Measurements from ENCODE around the gene TMEM225B. TPM values are rescaled to one million over a fixed set of nuclear protein-coding genes. Genes with fewer than 3 reads are reported as not detected.
"Not testable (repeated sequence)": the region's sequence is repeated elsewhere in the genome, so short reads cannot be mapped to it uniquely, and the experiment has no call there.

The TMEM225B gene
- total RNA-seq, 1 donor from 2014 or later = 0.30 TPM

- DNase-seq = no peak
- no peaks in the 10 kb centered on the region for H3K27me3 ChIP-seq (ENCODE audit: low read depth)
- H3K9me3 ChIP-seq = peaks cover 2% of the 10 kb centered on the region
- TF ChIP-seq, protein P1, sequence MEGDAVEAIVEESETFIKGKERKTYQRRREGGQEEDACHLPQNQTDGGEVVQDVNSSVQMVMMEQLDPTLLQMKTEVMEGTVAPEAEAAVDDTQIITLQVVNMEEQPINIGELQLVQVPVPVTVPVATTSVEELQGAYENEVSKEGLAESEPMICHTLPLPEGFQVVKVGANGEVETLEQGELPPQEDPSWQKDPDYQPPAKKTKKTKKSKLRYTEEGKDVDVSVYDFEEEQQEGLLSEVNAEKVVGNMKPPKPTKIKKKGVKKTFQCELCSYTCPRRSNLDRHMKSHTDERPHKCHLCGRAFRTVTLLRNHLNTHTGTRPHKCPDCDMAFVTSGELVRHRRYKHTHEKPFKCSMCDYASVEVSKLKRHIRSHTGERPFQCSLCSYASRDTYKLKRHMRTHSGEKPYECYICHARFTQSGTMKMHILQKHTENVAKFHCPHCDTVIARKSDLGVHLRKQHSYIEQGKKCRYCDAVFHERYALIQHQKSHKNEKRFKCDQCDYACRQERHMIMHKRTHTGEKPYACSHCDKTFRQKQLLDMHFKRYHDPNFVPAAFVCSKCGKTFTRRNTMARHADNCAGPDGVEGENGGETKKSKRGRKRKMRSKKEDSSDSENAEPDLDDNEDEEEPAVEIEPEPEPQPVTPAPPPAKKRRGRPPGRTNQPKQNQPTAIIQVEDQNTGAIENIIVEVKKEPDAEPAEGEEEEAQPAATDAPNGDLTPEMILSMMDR (IDR thresholded peaks at IDR 0.05) = no peak
- ATAC-seq = no peak
- no peaks in the 10 kb centered on the region for H3K4me1 ChIP-seq
- no peaks in the 10 kb centered on the region for H3K36me3 ChIP-seq
- intact Hi-C loops (cut with DNase I) = no loop called here
- H3K4me3 ChIP-seq = no peak overlapping the region
- H3K27ac ChIP-seq = no peak overlapping the region
Measured at GRCh38 chr7:99653754-99654153, 55.7 kb downstream of the TMEM225B start.

- H3K27ac ChIP-seq; H3K36me3 ChIP-seq; DNase-seq; H3K9me3 ChIP-seq; H3K27me3 ChIP-seq (ENCODE audit: low read depth); H3K4me1 ChIP-seq; intact Hi-C loops (cut with DNase I); H3K4me3 ChIP-seq; ATAC-seq: not testable (repeated sequence)
Measured at GRCh38 chr7:99654626-99655025, 56.6 kb downstream of the TMEM225B start.

- H3K9me3 ChIP-seq; H3K27me3 ChIP-seq (ENCODE audit: low read depth); intact Hi-C loops (cut with DNase I); DNase-seq; H3K27ac ChIP-seq; H3K4me1 ChIP-seq; H3K4me3 ChIP-seq; ATAC-seq: not testable (repeated sequence)
- H3K36me3 ChIP-seq = peaks cover 27% of the 10 kb centered on the region
Measured at GRCh38 chr7:99657879-99658278, 59.8 kb downstream of the TMEM225B start.

Other genes starting within 250 kb of the TMEM225B start
- gene ARPC1B, start 223.5 kb upstream of the TMEM225B start, total RNA-seq = 236 TPM
- 61.6 TPM for gene PDAP1, start 189.7 kb upstream of the TMEM225B start, total RNA-seq
- 64.2 TPM for gene BUD31, start 189.3 kb upstream of the TMEM225B start, total RNA-seq
- gene PTCD1, start 159.5 kb upstream of the TMEM225B start, total RNA-seq = 6.8 TPM
- 26.8 TPM for gene CPSF4, start 159.3 kb upstream of the TMEM225B start, total RNA-seq
- gene ATP5MF, start 132.1 kb upstream of the TMEM225B start, total RNA-seq = 210 TPM
- gene ZNF789, start 125.4 kb upstream of the TMEM225B start, total RNA-seq = 11.1 TPM
- gene ZNF394, start 98.0 kb upstream of the TMEM225B start, total RNA-seq = 32.9 TPM
- 6.2 TPM for gene ZKSCAN5, start 93.6 kb upstream of the TMEM225B start, total RNA-seq
- gene FAM200A, start 46.2 kb upstream of the TMEM225B start, total RNA-seq = 6.7 TPM
- 71.6 TPM for gene ZNF655, start 39.6 kb upstream of the TMEM225B start, total RNA-seq
- 16.5 TPM for gene ZSCAN25, start 18.7 kb downstream of the TMEM225B start, total RNA-seq
- gene CYP3A5, start 81.7 kb downstream of the TMEM225B start, total RNA-seq = 15.5 TPM
- 0.21 TPM for gene CYP3A7, start 136.9 kb downstream of the TMEM225B start, total RNA-seq
- gene CYP3A4, start 185.9 kb downstream of the TMEM225B start, total RNA-seq = not detected
- not detected for gene CYP3A43, start 229.7 kb downstream of the TMEM225B start, total RNA-seq

Data from lower lobe of right lung (tissue), 2 donors.